Measurements from ENCODE around the gene HBM.
"Not testable (repeated sequence)": the region's sequence is repeated elsewhere in the genome, so short reads cannot be mapped to it uniquely, and the experiment has no call there.

- TF ChIP-seq CTCF (IDR thresholded peaks at IDR 0.05); POLR2A (IDR thresholded peaks at IDR 0.05); EP300 (IDR thresholded peaks at IDR 0.05; ENCODE audit: low read depth); POLR2AphosphoS5 (IDR thresholded peaks at IDR 0.05): not testable (repeated sequence)
These were observed 42.0 kb upstream of the HBM start for GRCh38 chr16:123558-124350.

All from transverse colon (tissue), 4 donors.